ENCODE data around the gene KDM1B.
A peak's percentile ranks its signal among the peaks of the same experiment; 100 is the strongest.
"Not testable (repeated sequence)": the region's sequence is repeated elsewhere in the genome, so short reads cannot be mapped to it uniquely, and the experiment has no call there.

KDM1B gene

GRCh38 chr6:18153311-18153703 is 1.9 kb upstream of the KDM1B start:
- no peak for DNase-seq

GRCh38 chr6:18154507-18155149 is 594 bp upstream of the KDM1B start, which contains the start of gene TPMT:
TSS of gene TPMT (minus strand) at chr6:18155077. CDS start at chr6:18149127, 5,950 bp downstream.
- DNase-seq = peak in 1 of 2 experiments; percentile 1

- DNase-seq = peak in 1 of 2 experiments; percentile 25
Observed at GRCh38 chr6:18155864-18156421, 721 bp downstream of the KDM1B start.

GRCh38 chr6:18160911-18161310 is 5.7 kb downstream of the KDM1B start:
- DNase-seq = no peak

GRCh38 chr6:18161431-18161830 is 6.2 kb downstream of the KDM1B start:
- no peak for DNase-seq

- DNase-seq = no peak
Observed at GRCh38 chr6:18162401-18162800, 7.2 kb downstream of the KDM1B start.

- no peak for DNase-seq
Observed at GRCh38 chr6:18165751-18166150, 10.5 kb downstream of the KDM1B start.

- DNase-seq = no peak
Observed at GRCh38 chr6:18166312-18167036, 11.3 kb downstream of the KDM1B start.

GRCh38 chr6:18168264-18168663 is 13.0 kb downstream of the KDM1B start:
- no peak for DNase-seq

- DNase-seq = no peak
Observed at GRCh38 chr6:18171871-18172270, 16.6 kb downstream of the KDM1B start.

- DNase-seq = not testable (repeated sequence)
Observed at GRCh38 chr6:18176198-18176597, 21.0 kb downstream of the KDM1B start.

- no peak for DNase-seq
Observed at GRCh38 chr6:18177286-18177965, 22.2 kb downstream of the KDM1B start.

- no peak for DNase-seq
Observed at GRCh38 chr6:18178960-18179615, 23.9 kb downstream of the KDM1B start.

GRCh38 chr6:18179770-18180356 is 24.6 kb downstream of the KDM1B start:
- no peak for DNase-seq

- DNase-seq = no peak
Observed at GRCh38 chr6:18182568-18182967, 27.3 kb downstream of the KDM1B start.

- DNase-seq = no peak
Observed at GRCh38 chr6:18183766-18184165, 28.5 kb downstream of the KDM1B start.

- no peak for DNase-seq
Observed at GRCh38 chr6:18185624-18186023, 30.4 kb downstream of the KDM1B start.

GRCh38 chr6:18186033-18186432 is 30.8 kb downstream of the KDM1B start:
- DNase-seq = no peak

- no peak for DNase-seq
Observed at GRCh38 chr6:18186540-18187250, 31.5 kb downstream of the KDM1B start.

- no peak for DNase-seq
Observed at GRCh38 chr6:18187701-18188100, 32.5 kb downstream of the KDM1B start.

- DNase-seq = no peak
Observed at GRCh38 chr6:18189196-18189595, 34.0 kb downstream of the KDM1B start.

GRCh38 chr6:18192026-18192425 is 36.8 kb downstream of the KDM1B start:
- DNase-seq = no peak

All from activated CD4-positive, alpha-beta T cell treated with anti-CD3 and anti-CD28 coated beads, Interleukin-2, amount 50 U/mL, for 4 hours (primary cell).